Vein endothelial cell (primary cell): ENCODE measurements around the gene PGLYRP3. TPM values are rescaled to one million over a fixed set of nuclear protein-coding genes. Genes with fewer than 3 reads are reported as not detected.

Experiments used
- small RNA-seq: library from RNA; depleted of rRNA; stranded (forward); fragments of <200 nt; gene quantifications from one replicate; pipeline ENCODE3, GENCODE V24; 2012
- total RNA-seq: library from RNA; depleted of rRNA; stranded (reverse); fragments of >200 nt; gene quantifications from 2 replicates; pipeline ENCODE4 v1.2.3, GENCODE V29; 2012

PGLYRP3 gene
- not detected in 2 replicates for total RNA-seq

GRCh38 chr1:153312570-153313186 is at the start of gene PGLYRP3:
Gene PGLYRP3, minus strand, starts transcription at chr1:153312952. Its CDS starts 2,287 bp downstream, at chr1:153310665.

DNA sequence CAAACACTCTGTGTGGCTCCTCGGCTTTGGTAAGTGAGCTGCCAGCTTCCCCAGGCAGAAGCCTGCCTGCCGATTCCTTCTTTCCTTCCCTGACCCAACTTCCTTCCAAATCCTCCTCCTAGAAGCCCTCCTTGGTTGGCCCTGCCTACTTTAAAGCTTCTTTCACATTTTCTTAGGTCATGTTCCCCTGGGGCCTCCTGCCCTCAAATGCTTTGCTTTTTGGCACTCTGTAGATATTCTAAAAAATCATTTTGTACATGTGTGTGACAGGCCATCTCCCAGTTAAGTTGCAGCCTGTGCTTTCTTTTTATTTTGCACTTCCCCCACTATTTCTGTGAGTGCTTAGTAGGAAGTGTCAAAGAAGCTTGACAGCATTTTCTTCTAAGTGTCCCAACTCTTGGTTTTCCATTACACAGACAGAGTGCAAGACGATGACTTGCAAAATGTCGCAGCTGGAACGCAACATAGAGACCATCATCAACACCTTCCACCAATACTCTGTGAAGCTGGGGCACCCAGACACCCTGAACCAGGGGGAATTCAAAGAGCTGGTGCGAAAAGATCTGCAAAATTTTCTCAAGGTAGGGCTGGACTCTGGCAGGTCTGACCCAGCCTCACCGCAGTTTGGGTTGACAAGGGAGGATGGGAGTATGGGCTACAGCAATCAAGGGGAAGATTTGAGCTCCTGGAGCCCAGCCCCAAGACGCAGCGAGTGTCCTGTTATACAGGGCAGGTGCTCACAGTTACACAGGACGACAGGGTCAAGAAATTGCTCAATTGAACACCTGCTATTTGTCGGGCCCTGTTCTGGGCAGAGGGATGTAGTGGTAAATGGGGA is 45.3 kb upstream of the PGLYRP3 start, which contains the start of gene S100A9:
Gene S100A9 (plus strand): TSS at position 2 of the 838 bp plus-strand sequence. CDS start 430 bp downstream, at position 432.

DNA sequence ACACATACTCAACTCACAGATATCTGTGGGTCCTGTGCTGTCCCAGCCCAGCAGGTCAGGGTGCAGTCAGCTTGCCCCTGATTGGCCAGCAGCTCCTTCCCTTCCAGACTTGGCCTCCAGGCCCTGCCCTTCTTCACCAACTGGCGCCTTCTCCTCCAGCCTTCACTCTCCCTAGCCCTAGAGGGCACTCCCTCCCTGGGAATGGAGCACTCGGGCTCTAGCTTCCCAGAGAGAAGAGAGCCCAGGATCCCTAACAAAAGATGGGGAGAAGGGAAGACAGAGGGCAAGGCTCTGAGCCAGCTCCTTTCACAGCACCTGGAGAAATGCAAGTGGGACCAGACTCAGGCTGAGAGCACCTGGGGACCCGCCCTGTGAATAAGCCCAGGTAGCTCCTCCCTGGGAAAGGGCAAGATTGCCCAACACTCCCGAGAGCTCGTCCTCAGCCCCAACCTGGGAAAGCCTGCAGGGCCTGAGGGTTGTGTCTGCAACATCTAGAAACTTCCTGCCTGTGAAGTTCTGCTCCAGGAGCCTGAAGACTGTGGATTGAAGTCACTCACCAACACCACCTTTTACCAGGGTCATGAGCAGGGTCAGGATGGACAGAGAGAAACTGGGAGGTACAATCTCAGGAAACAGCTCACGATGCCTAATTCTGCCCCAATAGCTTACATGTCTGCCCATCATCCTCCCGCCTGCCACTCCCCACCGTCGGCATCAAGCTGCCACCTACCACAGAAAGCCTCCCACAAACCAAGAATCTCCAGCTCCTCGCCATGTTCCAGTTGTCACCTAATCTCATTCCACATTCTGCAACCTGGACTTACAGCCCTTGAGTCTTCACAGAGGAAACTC is 36.0 kb upstream of the PGLYRP3 start, which contains the start of gene PGLYRP4:
Gene PGLYRP4 (minus strand): TSS at position 331 of the 852 bp plus-strand sequence. CDS start 909 bp downstream, outside the sequence.

DNA sequence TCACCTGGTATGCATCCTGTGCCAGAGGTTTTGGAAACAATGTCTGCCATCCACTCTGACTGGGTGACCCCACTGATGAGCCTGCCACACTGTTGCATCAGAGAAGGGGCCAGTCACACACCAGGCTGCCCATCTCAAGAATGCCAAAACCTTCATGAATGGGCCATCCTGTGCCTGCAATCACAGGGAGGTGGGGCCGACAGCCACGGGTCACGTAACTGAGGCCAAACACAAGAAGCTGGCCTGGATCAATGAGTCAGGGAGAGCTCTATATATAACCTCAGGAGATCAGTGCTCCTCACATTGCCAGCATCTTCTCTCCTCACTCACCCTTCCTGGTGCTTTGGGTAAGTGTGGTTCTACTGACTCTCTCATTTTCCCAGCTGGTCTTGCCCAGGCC is 53.4 kb downstream of the PGLYRP3 start, which contains the start of gene LORICRIN:
Gene LORICRIN (plus strand): TSS at position 301 of the 400 bp plus-strand sequence. CDS start 1,263 bp downstream, outside the sequence.

Small RNA genes within 50 kb of the gene (small RNA-seq; reads per million reads assigned to genes)
- gene RNU6-160P, result not detected

Other genes starting within 250 kb of the PGLYRP3 start
- gene SPRR2B, start 241.3 kb downstream of the PGLYRP3 start, total RNA-seq, result not detected in 2 replicates
- not detected in 2 replicates for gene SPRR2E, start 218.4 kb downstream of the PGLYRP3 start, total RNA-seq
- gene SPRR2F, start 199.4 kb downstream of the PGLYRP3 start, total RNA-seq, result not detected in 2 replicates
- not detected in 2 replicates for gene SPRR2G, start 162.1 kb downstream of the PGLYRP3 start, total RNA-seq
- gene LELP1, start 109.5 kb downstream of the PGLYRP3 start, total RNA-seq, result not detected in 2 replicates
- gene PRR9, start 95.4 kb downstream of the PGLYRP3 start, total RNA-seq, result not detected in 2 replicates
- gene LORICRIN, start 53.3 kb downstream of the PGLYRP3 start, total RNA-seq, result not detected in 2 replicates
- not detected in 2 replicates for gene PGLYRP4, start 35.9 kb upstream of the PGLYRP3 start, total RNA-seq
- gene S100A9, start 44.9 kb upstream of the PGLYRP3 start, total RNA-seq, result not detected in 2 replicates
- not detected in 2 replicates for gene S100A12, start 62.7 kb upstream of the PGLYRP3 start, total RNA-seq
- gene S100A8, start 78.1 kb upstream of the PGLYRP3 start, total RNA-seq, result not detected in 2 replicates
- gene S100A7A, start 103.6 kb upstream of the PGLYRP3 start, total RNA-seq, result not detected in 2 replicates
- gene S100A7, start 147.7 kb upstream of the PGLYRP3 start, total RNA-seq, result not detected in 2 replicates
- 478 and 546 TPM in 2 replicates for gene S100A6, start 223.0 kb upstream of the PGLYRP3 start, total RNA-seq
- not detected in 2 replicates for gene S100A5, start 228.0 kb upstream of the PGLYRP3 start, total RNA-seq
- 5.2 and 5.7 TPM in 2 replicates for gene S100A4, start 232.9 kb upstream of the PGLYRP3 start, total RNA-seq
- 0.98 and 2.4 TPM in 2 replicates for gene S100A3, start 236.3 kb upstream of the PGLYRP3 start, total RNA-seq